GM21786 (cell line): ENCODE data around the gene SECTM1.
"Not testable (repeated sequence)": the region's sequence is repeated elsewhere in the genome, so short reads cannot be mapped to it uniquely, and the experiment has no call there.

Source experiments
- ATAC-seq: cut with Tn5 transposase; IDR thresholded peaks from one replicate; pipeline ENCODE4 v1.9.1; 2021; ENCODE audit not compliant: unreplicated experiment

SECTM1 gene

DNA sequence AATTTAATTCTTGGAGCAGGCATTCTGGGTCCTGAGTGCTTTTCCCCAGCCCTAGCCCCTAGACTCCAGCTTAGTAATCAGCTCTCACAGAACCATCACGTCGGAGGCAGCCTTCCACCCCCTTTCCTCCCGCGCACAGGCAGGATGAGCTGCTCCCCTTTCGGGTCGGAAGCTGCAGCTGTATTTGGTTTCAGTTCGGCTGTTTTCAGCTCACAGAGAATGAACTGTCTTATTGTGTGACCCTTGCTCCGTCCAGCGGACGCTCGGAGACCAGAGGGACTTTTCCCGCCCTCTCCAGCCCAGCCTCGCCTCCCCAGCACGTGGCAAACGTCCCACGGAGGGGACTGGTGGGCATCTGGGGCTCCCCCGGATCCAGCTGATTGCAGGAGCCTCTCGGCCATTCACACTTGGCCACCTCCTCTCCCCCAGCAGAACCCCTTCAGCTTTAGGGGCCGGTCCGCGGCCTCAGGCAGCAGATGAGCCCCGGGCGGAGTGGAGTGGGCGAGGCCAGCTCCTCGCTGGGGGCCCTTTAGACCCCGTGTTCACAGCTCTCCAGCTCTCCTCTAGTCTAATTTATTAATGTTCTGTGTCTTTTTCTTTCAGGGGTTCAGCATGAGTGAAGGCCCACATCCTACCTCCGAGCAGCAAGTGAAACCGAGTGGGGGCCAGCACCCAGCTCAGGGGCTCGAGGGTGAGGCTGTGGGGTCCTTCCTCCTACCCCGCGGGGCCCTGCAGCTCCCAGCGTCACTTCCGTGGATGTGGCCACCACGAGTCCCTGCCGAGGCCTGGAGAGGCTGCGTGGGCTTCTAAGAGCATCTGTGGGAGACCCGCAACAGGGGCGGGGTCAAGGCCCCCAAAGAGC, 37.1 kb upstream of the SECTM1 start:
- no peak for ATAC-seq

DNA sequence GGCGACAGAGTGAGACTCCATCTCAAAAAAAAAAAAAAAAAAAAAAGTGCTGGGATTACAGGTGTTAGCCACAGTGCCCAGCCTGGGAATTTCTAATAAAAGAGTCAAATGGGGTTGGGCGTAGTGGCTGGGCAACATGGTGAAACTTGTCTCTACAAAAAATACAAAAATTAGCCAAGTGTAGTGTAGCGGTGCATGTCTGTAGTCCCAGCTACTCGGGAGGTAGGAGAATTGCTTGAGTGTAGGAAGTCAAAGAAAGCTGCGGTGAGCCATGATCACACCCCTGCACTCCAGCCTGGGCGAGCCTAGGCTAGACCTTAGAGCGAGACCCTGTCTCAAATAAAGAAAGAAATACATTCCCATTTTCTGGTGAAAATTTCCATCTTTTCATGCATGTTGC, 35.6 kb upstream of the SECTM1 start:
- no peak for ATAC-seq

DNA sequence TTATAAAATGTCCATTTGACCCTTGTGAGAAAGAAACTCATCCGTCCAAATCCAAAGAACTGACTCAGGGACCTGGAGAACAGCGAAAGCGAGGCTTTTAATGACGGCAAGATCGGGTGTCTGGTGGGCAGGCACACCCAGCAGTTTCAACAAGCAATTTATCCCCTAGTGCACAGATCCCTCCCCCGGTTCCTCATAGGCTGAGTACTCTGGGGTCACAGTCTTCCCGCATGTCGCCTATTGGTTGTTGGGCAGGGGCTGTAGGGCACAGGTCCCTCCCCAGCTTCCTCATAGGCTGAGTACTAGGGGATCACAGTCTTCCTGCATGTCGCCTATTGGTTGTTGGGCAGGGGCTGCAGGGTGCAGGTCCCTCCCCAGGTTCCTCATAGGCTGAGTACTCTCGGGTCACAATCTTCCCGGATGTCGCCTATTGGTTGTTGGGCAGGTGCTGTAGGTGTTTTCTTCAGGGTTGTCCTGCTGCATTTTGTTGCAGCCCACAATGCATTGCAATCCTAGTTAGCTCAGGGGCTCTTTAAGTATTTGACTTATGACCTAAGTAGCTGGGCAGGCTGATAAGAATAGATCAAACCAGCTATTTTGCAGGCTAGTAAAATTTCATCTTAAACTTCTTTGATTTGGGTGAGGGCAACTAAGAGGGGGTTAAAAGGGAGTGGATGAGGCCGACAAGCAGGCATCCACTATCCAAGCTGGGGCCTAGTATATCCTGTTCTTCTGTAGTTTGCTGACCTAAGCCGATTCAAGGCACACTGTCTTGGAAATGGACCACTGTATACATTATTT, 34.4 kb upstream of the SECTM1 start:
- no peak for ATAC-seq

DNA sequence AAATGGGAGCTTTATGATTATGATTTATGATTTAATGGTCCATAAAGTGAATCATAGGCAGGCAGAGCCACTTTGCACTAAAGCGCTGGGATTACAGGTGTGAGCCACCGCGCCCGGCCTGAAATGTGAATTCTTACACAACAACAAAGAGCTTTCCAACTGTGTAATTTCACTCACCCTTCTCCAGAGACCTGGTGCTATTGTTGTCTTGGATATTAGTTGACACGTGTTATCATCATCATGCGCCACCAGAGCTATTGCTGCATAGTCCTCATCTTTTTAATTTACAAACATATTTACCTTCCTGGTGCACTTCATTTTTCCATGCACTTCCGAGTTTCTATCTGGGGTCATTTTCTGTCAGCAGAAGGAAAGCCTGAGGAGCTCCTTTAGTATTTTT, 33.2 kb upstream of the SECTM1 start:
- ATAC-seq, result no peak

DNA sequence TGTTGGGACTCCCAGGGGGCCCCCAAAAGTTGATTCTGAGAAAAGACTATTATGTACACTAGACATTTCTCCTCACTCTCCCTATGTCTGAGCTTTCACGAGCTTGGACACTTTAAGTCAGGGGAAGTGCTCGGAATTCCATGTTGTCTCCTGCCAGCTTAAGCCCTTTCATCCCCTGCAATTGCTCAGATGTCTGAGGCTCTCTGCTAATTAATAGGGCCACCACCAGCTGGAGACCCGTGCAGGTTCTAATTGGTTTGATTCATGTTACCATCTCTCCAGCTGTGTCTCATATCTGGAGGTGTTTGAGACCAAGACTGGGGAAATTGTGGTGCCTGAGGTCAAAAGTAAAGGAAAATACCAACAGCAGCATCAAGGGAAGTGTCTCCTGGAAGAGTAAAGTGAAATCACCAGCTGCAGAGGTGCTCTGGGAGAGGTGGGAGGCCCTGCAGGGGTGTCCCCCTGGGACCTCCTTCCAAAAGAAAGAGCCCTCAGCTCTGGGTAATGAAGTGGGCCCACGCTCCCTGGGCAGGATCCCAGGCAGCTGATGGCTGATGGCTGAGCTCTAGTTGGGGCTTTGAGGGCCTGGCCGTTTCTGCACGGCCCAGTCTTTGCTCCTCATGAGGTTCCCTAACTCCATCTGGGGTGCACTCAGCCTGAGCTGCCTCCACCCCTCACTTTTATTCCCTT, 32.2 kb upstream of the SECTM1 start:
- no peak for ATAC-seq

DNA sequence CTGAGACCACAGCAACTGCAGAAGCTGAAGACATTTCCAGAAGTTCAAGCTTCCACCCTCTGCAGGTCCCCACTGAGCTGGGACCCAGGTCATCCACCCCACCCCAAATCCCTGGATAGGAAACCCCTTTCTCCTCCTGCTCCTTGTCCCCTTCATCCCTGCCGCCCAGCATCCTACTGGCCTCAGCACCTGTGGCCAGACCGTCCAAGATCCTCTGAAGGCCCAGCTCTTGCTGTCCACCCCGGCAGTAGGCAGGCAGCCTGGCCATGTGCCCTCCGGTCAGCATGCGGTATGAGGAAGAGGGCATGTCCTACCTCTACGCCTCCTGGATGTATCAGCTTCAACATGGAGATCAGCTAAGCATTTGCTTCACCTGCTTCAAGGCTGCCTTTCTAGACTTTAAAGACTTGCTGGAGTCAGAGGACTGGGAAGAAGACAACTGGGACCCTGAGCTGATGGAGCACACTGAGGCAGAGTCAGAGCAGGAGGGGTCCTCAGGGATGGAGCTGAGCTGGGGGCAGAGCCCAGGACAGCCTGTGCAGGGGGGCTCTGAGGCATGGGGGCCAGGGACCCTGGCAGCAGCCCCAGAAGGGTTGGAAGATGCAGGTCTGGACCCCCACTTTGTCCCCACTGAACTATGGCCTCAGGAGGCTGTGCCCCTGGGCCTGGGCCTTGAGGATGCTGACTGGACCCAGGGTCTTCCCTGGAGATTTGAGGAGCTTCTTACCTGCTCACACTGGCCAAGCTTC, 28.5 kb upstream of the SECTM1 start:
- ATAC-seq, result no peak

DNA sequence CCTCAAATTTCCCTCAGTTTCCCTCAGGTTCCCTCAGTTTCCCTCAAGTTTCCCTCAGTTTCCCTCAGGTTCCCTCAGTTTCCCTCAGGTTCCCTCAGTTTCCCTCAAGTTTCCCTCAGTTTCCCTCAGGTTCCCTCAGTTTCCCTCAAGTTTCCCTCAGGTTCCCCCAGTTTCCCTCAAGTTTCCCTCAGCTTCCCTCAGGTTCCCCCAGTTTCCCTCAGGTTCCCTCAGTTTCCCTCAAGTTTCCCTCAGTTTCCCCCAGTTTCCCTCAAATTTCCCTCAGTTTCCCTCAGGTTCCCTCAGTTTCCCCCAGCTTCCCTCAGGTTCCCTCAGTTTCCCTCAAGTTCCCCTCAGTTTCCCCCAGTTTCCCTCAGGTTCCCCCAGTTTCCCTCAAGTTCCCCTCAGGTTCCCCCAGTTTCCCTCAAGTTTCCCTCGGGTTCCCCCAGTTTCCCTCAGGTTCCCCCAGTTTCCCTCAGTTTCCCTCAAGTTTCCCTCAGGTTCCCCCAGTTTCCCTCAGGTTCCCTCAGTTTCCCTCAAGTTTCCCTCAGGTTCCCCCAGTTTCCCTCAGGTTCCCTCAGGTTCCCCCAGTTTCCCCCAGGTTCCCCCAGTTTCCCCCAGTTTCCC, 26.0 kb upstream of the SECTM1 start:
- not testable (repeated sequence) for ATAC-seq

DNA sequence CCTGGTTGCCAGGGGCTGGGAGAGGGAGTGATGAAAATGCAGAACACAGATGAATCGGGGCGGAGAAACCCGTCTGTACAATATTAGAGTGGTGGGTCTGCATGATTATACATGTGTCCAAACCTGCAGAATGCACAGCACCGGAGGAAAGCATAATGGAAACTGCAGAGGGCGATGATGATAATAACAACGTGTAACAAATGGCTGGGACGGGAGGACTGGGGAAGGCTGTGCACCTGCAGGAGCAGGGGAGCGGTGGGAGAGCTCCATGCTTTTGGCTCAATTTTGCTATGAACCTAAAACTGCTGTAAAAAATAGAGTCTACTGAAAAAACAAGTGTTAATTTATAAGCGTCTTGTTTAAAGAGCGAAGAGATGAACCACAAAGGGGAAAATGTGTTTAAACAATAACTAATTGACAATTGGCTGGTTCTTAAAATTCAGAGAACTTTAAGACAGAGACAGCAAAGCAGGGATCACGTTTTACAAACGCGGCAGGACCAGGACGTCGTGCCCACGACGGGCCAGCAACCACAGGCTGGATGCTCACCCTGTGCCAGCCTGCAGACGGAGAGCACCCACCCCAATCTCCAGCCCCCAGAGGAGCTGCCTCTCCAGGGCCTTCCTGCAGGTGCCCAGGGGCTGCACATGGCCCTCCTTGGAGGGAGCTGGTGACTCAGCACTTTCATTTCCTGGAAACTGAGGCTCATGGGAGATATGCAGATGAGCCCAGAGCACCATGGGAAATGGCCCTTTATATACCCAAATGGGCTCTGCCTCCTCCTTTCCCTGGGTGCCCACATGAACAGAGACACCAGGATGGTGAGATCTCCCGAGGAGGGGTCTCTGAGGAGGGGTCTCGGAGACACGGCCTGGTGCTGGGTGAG, 25.1 kb upstream of the SECTM1 start, which contains the start of gene TEX19:
Gene TEX19, plus strand, starts transcription at position 783 of the 886 bp plus-strand sequence. CDS start 2,904 bp downstream, outside the sequence.
- no peak for ATAC-seq

DNA sequence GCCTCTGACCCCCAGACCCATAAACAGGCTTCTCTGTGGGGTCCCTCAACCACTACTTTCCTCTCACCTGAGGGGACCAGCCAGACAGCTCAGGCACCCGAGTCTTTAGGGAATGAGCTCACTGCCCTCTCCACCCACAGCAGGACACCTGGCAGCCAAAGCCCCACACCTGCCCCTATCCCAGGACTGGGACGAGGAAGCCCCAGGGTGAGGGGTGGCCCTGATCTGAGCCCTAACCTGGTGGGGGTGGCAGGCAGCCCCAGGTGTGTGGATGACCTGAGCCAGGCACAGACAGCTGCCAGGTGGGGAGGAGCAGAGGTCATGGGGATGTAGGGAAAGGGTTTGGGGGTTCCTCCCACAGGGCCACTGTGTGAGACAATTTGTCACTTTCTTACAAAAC, 23.8 kb upstream of the SECTM1 start:
- no peak for ATAC-seq

DNA sequence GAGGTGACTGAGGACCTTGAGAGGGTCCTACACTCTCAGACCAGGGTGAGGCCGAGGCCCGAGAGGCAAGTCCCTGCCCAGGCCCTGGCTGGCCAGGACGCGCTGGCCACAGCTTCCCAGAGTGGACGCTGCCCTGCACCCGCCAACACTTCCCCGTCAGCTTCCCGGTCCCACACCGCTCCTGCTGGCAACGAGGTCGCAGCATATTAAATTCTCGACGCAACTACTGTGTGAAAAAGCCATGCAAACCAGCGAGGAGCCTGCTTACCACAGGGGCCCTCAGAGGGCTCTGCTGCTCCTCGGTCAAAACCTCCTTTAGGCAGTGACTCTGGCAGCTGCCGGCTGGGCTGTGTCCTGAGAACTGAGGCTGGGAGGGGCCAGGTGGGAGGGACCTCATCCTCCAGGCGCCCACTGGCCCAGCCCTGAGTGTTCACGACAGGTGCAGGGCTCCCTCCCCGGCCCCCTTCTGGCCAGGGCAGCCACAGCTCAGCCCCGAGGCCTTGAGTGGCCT, 23.3 kb upstream of the SECTM1 start:
- no peak for ATAC-seq

DNA sequence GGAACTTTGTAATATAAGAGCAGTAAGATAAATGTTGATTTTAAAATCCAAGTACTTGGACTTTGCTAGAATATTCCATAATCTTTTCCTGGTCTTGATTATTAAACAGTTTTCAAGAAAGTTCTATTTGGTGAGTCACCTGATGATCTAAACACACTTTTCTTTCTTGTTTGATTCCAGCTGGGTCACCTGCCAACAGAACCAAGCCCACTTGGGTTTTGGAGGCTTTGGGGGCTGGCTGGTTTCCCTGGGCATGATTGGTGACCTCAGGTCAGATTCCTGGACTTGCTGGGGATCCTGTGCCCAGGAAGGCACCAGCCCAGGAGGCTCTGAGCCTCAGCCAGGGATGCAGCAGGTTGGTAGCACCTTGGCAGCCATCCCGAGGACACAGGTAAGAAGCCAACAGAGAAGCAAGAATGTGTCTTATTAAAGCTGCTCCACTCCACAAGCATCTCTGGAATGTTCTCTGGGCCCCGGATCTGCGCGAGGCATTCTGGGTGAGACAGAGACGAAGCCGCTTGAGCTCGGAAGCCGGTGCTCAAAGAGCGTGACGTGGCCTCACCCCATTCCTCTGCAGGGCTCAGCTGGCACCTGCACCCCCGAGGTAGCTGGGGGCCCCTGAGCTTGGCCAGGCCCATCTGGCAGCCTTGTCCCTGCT, 22.3 kb upstream of the SECTM1 start:
- ATAC-seq, result no peak

DNA sequence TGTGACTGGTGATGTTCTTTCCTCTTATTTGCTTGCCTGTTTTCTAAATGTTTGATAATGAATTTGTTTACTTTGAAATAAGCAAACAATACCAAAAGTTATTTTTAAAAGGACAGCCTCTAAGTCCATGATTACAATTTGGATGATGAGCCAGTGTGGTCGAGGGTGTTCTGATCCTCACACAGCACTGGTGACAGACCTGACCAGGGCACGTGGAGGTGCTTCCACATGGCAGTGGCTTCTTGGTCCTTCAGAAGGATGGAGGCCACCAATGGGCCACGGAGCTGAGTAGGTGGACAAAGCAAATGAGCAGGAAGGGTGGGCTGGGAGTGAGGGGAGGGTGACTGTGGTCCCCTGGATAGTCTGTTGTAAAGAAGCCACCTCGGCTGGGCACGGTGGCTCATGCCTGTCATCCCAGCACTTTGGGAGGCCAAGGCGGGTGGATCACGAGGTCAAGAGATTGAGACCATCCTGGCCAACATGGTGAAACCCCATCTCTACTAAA, 21.3 kb upstream of the SECTM1 start:
- ATAC-seq, result no peak

DNA sequence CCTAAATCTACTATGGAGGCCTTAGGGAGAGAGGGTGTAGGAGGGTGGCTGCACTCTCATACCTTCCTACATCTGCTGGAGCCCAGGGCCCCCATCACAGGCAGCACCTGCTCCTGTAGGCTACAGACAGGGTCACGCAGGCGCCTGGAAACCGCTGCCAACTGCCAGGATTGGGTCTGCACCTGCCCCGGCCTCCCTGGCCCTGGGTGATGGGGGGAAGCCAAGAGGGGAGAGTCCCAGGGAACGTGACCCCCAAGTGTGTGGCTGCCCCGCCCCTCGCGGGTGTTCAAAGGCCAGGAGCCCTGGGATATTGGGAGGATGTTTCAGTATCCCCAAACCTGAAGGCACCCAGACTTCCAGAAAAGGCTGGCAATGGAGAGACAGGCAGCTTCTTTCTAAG, 19.9 kb upstream of the SECTM1 start:
- ATAC-seq, result no peak

DNA sequence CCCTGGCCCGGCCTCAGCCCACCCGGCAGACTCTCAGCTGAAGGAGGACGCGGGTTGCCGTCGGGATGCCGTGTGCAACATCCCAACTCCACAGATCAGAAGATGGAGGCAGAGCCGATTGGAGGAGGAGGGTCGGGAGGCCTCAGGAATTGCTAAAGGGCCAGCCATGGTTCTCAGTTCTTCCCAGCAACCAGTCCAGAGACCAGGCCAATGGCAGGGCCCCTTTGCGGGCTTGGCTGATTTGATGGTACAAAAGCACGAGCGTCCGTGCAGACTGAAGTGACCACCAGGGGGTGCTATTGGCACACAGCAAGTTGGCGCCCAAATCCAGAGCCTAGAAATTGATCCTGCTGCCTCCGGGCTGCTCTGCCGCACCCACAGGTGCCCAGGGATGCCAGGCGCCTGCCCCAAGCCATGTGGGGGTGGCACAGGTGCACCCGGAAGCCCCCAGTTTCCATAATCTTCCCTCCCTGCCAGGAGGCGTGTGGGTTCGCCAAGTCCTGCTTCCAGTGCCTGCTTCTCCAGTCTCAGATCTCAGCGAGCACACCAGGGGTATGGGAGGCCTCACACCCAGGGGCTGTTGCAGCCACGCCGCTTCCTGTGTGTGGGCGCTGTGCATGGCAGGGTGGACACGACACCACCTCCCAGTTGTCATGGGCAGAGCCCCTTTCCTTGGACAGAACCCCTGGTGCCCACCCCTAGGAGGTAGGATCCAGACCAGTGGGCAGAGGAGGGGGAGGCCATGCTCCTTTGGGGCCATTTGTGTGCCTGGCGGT, 18.3 kb upstream of the SECTM1 start:
- no peak for ATAC-seq

DNA sequence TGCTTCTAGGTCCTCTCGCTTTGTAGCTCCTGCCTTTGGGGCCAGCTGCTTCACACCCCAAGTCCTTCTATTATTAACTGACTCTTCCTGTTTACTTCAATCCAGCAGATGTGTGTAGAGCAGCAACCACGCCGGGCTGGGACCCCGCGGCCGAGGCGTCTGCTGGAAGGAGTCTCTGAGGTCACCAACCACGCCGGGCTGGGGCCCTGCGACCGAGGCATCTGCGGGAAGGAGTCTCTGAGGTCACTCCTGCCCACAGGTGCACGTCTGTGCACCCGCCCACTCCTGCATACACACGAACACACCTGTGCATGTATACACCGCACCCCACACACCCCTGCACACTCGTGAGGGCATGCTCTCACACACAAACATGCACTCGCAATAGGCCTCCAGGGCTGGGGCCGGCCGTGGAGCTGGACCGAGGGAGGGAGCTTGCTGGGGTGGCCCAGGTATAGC, 17.7 kb upstream of the SECTM1 start:
- ATAC-seq, result peak; percentile 62

DNA sequence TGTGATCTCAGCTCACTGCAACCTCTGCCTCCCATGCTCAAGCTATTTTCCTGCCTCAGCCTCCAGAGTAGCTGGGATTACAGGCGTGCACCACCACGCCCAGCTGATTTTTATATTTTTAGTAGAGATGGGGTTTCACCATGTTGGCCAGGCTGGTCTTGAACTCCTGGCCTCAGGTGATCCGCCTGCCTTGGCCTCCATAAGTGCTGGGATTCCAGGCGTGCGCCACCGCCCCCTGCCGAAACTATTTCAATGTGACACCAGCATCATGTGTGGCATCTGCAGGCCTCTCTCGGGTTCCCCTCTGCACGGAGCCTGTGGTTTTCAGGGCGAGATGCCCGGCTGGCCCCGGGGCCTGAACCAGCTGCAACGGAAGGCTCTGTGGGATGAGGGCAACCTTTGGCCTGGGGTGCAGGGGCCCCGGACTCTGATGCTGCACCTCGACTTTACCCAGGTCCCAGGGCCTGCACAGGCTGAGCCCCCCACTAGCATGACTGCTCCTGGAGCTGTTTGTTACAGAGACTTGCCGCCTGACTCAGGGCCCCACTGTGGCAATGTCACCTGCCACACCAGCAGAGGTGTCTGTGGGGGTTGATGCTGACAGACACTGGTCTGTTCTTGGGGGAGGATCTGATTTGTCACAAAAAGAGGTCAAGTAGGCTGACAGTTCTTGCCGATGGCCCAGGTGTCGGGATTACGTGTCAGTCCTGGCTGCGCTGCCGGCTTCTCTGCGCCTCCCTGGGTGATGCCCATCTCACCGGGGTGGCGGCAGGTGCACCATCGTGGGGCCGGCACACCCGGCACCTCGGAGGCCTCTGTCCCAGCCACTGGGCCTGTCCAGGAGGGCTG, 16.8 kb upstream of the SECTM1 start:
- no peak for ATAC-seq

DNA sequence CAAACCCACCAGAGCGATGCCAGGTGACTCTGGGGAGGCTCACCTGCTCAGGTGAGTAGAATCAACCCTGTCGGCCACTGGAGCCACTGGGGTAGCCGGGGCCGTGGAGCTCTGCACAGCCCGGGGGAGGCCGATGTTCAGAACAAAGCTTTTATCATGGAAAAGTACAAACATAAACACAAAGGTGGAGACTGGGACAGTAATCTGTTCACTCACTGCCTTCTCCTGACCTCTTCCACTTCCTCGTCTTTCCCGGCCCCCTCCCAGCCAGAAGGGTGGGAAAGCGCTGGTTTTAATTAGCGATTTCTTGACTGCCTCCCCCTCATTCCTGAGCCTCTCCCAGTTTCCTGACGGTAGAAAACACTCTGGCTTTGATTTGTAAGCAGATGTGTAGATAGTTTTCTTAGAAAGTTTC, 15.7 kb upstream of the SECTM1 start:
- ATAC-seq, result no peak
